ENCODE measurements around the gene MYO5C. TPM values are rescaled to one million over a fixed set of nuclear protein-coding genes. Genes with fewer than 3 reads are reported as not detected.
A peak's percentile ranks its signal among the peaks of the same experiment; 100 is the strongest.

MYO5C gene
- total RNA-seq: 100 to 1,000 TPM in 2 of 6 donors, 10 to 100 TPM in 4; 59.9 to 128 (median 84.5) TPM

- peak within 1 kb of the TSS; percentile 19 to 64 (median 52) for H3K4me3 ChIP-seq
- ATAC-seq (ENCODE audit: low FRiP score in 2 of 2): peak; percentile 84 to 93
- H3K27ac ChIP-seq: peak within 1 kb of the TSS; percentile 82 to 90 (median 84)
- no peaks in the 10 kb centered on the region for H3K36me3 ChIP-seq
- peaks cover 5 to 25% (median 16%) of the 10 kb centered on the region in 4 donors for H3K4me1 ChIP-seq
- TF ChIP-seq POLR2A (IDR thresholded peaks at IDR 0.05): peak in 3 of 4 donors; percentile 41 to 85 (median 58)
- peak in 1 of 2 donors; percentile 66 for TF ChIP-seq POLR2AphosphoS5 (IDR thresholded peaks at IDR 0.05)
- no peak for TF ChIP-seq EP300 (IDR thresholded peaks at IDR 0.05)
- no peak for TF ChIP-seq CTCF (IDR thresholded peaks at IDR 0.05)
- peak; percentile 92 to 96 for DNase-seq
- H3K27me3 ChIP-seq: peaks cover 0 to 18% (median 8%) of the 10 kb centered on the region in 4 donors
- WGBS, 2 donors: 1 to 20% methylated on average over 1 to 38 of the region's 65 CpGs
- H3K9me3 ChIP-seq: no peaks in the 10 kb centered on the region
These were observed at the start of gene MYO5C for GRCh38 chr15:52295421-52296001. MYO5C (minus strand) TSS chr15:52295804; CDS start chr15:52295636, 168 bp downstream.

GRCh38 chr15:52344592-52344991 is 49.0 kb upstream of the MYO5C start:
- no peak overlapping the region for H3K27ac ChIP-seq
- no peak for TF ChIP-seq POLR2AphosphoS5 (IDR thresholded peaks at IDR 0.05)
- TF ChIP-seq CTCF (IDR thresholded peaks at IDR 0.05): no peak
- TF ChIP-seq POLR2A (IDR thresholded peaks at IDR 0.05): no peak
- no peak for TF ChIP-seq EP300 (IDR thresholded peaks at IDR 0.05)
- 95 to 96% methylated on average over 1 of the region's 1 CpG for WGBS, 2 donors
- H3K4me1 ChIP-seq: no peaks in the 10 kb centered on the region
- H3K9me3 ChIP-seq: no peaks in the 10 kb centered on the region
- peaks cover 0 to 26% (median 2%) of the 10 kb centered on the region in 4 donors for H3K36me3 ChIP-seq
- DNase-seq (no peak), ATAC-seq (ENCODE audit: low FRiP score in 2 of 2) (no peak)
- no peaks in the 10 kb centered on the region for H3K27me3 ChIP-seq
- H3K4me3 ChIP-seq: no peak overlapping the region

DNA sequence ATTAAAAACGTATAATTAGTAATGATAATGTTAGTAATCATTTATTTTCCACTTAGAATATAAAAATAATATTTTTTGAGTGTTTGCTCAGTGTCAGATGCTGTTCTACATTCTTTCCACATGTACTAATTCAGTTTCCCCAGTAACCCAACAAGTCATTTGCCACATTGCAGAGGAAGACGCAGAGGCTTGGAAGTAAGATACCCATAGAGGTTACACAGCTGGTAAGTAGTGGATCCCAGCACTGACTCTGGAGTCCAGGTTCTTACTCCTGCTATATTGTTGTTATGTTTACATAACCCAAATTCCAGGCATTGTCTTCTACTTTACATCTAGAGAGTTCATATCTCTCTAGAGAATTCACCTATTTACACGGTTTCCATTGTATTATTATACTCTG is 48.2 kb upstream of the MYO5C start:
- Histone ChIP-seq H3K36me3 (peaks cover 0 to 23% (median 2%) of the 10 kb centered on the region in 4 donors), H3K9me3 (no peaks in the 10 kb centered on the region), H3K4me1 (no peaks in the 10 kb centered on the region), H3K4me3 (no peak overlapping the region), H3K27me3 (no peaks in the 10 kb centered on the region), H3K27ac (no peak overlapping the region)
- ATAC-seq (ENCODE audit: low FRiP score in 2 of 2): no peak
- 69 to 78% methylated on average over 3 of the region's 3 CpGs for WGBS, 2 donors
- TF ChIP-seq CTCF (IDR thresholded peaks at IDR 0.05) (no peak), POLR2AphosphoS5 (IDR thresholded peaks at IDR 0.05) (no peak), POLR2A (IDR thresholded peaks at IDR 0.05) (no peak), EP300 (IDR thresholded peaks at IDR 0.05) (no peak)
- DNase-seq: no peak

GRCh38 chr15:52340093-52340492 is 44.5 kb upstream of the MYO5C start:
- peaks cover 0 to 24% (median 2%) of the 10 kb centered on the region in 4 donors for H3K36me3 ChIP-seq
- no peaks in the 10 kb centered on the region for H3K4me1 ChIP-seq
- no peak overlapping the region for H3K27ac ChIP-seq
- DNase-seq (peak in 1 of 2 donors; percentile 24), ATAC-seq (ENCODE audit: low FRiP score in 2 of 2) (no peak)
- H3K9me3 ChIP-seq: no peaks in the 10 kb centered on the region
- WGBS, 2 donors: 94 to 98% methylated on average over 11 to 16 of the region's 16 CpGs
- H3K4me3 ChIP-seq: no peak overlapping the region
- no peaks in the 10 kb centered on the region for H3K27me3 ChIP-seq
- TF ChIP-seq CTCF (IDR thresholded peaks at IDR 0.05) (no peak), POLR2A (IDR thresholded peaks at IDR 0.05) (no peak), POLR2AphosphoS5 (IDR thresholded peaks at IDR 0.05) (no peak), EP300 (IDR thresholded peaks at IDR 0.05) (no peak)

DNA sequence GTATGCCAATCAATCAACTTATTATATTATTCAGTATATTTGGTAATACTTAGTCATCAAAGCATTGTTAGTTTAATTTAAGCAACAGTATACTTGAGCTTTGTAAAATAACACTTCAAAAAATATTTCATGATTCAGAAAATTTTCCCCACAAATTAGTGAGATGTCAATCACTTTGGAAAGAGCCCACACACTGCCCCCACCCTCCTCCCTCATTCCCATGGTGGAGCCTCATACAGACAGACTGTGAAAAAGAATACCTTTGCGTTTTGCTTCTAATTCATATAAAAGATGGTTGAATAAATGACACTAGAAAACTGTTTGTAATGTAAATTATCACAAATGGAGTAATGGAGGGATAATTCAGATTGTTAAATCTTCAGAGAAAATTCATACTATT is 43.3 kb upstream of the MYO5C start:
- 95 to 96% methylated on average over 1 of the region's 1 CpG for WGBS, 2 donors
- ATAC-seq (ENCODE audit: low FRiP score in 2 of 2) (no peak), DNase-seq (no peak)
- Histone ChIP-seq H3K27ac (no peak overlapping the region), H3K9me3 (no peaks in the 10 kb centered on the region), H3K4me1 (no peaks in the 10 kb centered on the region), H3K36me3 (peaks cover 0 to 26% (median 2%) of the 10 kb centered on the region in 4 donors), H3K4me3 (no peak overlapping the region), H3K27me3 (no peaks in the 10 kb centered on the region)
- TF ChIP-seq POLR2AphosphoS5 (IDR thresholded peaks at IDR 0.05): no peak
- no peak for TF ChIP-seq EP300 (IDR thresholded peaks at IDR 0.05)
- no peak for TF ChIP-seq POLR2A (IDR thresholded peaks at IDR 0.05)
- TF ChIP-seq CTCF (IDR thresholded peaks at IDR 0.05): no peak

Data from upper lobe of left lung (tissue), 6 donors.